K562 (cell line): Measurements from ENCODE around the gene HLF. TPM values are rescaled to one million over a fixed set of nuclear protein-coding genes. Genes with fewer than 3 reads are reported as not detected.
A peak's percentile ranks its signal among the peaks of the same experiment; 100 is the strongest.

ENCODE experiments used
- ATAC-seq: fragments of 200-7000 bp; cut with Tn5 transposase; 3 replicates; pipeline ENCODE4 v1.9.1; 2020; ENCODE audit warnings: moderate library complexity
- BruUV-seq: library from RNA; stranded (reverse); fragments of 400-500 nt; replicated peaks from 2 replicates; lab custom pipeline; 2021; lab: Mats Ljungman, UMichigan
- CTCF ChIA-PET: fragments of 300-600 bp; formaldehyde crosslinking; extraction: SDS; loops from one replicate; lab custom pipeline; 2021; ENCODE audit warnings: low intra/inter-chr PET ratio; lab: Yijun Ruan, JAX
- POLR2A ChIA-PET: fragments of 300-600, 350-650 bp; sonication (Branson Sonifier 250); formaldehyde crosslinking; extraction: SDS; loops from one replicate; lab custom pipeline; 2021; ENCODE audit warnings: antibody characterized with exemption, inconsistent platforms; lab: Yijun Ruan, JAX
- DNase-seq, 4 experiments: peaks; one replicate each; pipeline versions ENCODE4 v3.0.0 to v3.0.0-alpha.2; 2011 to 2018; ENCODE audit warnings: low spot score in 3 of 4, mixed read lengths in 3 of 4; ENCODE audit errors: extremely low read depth in 1 of 4
- FAIRE-seq: peaks from 2 replicates; lab custom pipeline; 2011; peaks lifted over from hg19 to GRCh38; lab: Jason Lieb, UNC
- H2AFZ ChIP-seq: 2 replicates; pipeline ENCODE4 v1.6.0; 2011; ENCODE audit warnings: low read depth, low read length, control low read depth, inconsistent platforms
- H3K27ac ChIP-seq: fragments of 200-600 bp; 3 replicates; pipeline ENCODE4 v1.8.0; 2011; ENCODE audit warnings: low read depth, mild to moderate bottlenecking, control low read depth, inconsistent platforms, low read length, moderate library complexity, mixed read lengths; ENCODE audit errors: extremely low read depth
- H3K27me3 ChIP-seq, 2 experiments: fragments of 300-600 bp in 1 of 2; 2 replicates in 1 of 2; 3 replicates in 1 of 2; pipeline versions ENCODE4 v1.6.0 to v1.8.0; 2011; ENCODE audit warnings: inconsistent platforms in 2 of 2, low read length in 2 of 2, mild to moderate bottlenecking in 1 of 2, mixed read lengths in 1 of 2, moderate library complexity in 1 of 2; ENCODE audit not compliant: control insufficient read depth in 2 of 2, insufficient read depth in 2 of 2
- H3K36me3 ChIP-seq: fragments of 300-600 bp; 3 replicates; pipeline ENCODE4 v1.8.0; 2011; ENCODE audit warnings: mild to moderate bottlenecking, low read length, inconsistent platforms; ENCODE audit not compliant: control insufficient read depth, insufficient read depth
- H3K4me1 ChIP-seq, 2 experiments: fragments of 200-600 bp in 1 of 2; replicated peaks in 1 of 2; 2 replicates in 1 of 2; 3 replicates in 1 of 2; pipeline versions ENCODE4 v1.5.1 to v1.8.0; 2011; ENCODE audit warnings: inconsistent platforms in 2 of 2, low read length in 2 of 2, mild to moderate bottlenecking in 1 of 2, mixed read lengths in 1 of 2, moderate library complexity in 1 of 2; ENCODE audit not compliant: control insufficient read depth in 2 of 2, insufficient read depth in 2 of 2
- H3K4me2 ChIP-seq: 2 replicates; pipeline ENCODE4 v1.6.1; 2011; ENCODE audit warnings: low read length, control low read depth, inconsistent platforms, mixed read lengths; ENCODE audit not compliant: insufficient read depth
- H3K4me3 ChIP-seq: fragments of 200-600 bp; sonication (generic), shearing (Covaris generic); 2 replicates; pipeline ENCODE4 v1.5.1; 2016; ENCODE audit warnings: control low read depth, inconsistent platforms
- H3K79me2 ChIP-seq: fragments of 200-600 bp; 3 replicates; pipeline ENCODE4 v1.8.0; 2011; ENCODE audit warnings: low read length, inconsistent platforms; ENCODE audit not compliant: control insufficient read depth, insufficient read depth
- H3K9ac ChIP-seq, 2 experiments: 2 replicates each; pipeline versions ENCODE4 v1.6.0 to v1.6.1; 2011; ENCODE audit warnings: low read depth in 2 of 2, low read length in 2 of 2, control low read depth in 1 of 2, inconsistent platforms in 1 of 2, mild to moderate bottlenecking in 1 of 2, mixed read lengths in 1 of 2; ENCODE audit not compliant: insufficient read depth in 1 of 2
- H3K9me1 ChIP-seq: one replicate; pipeline ENCODE4 v1.6.0; 2011; ENCODE audit warnings: inconsistent platforms, mild to moderate bottlenecking, low read length, moderate library complexity; ENCODE audit not compliant: control insufficient read depth, insufficient read depth
- H3K9me3 ChIP-seq: replicated peaks from 2 replicates; pipeline ENCODE4 v1.5.1; 2011; ENCODE audit warnings: low read depth, low read length, inconsistent platforms; ENCODE audit not compliant: control insufficient read depth, insufficient read depth
- H4K20me1 ChIP-seq: replicated peaks from 2 replicates; pipeline ENCODE4 v1.6.1; 2011; ENCODE audit warnings: low read length, inconsistent platforms, mixed read lengths; ENCODE audit not compliant: control insufficient read depth, insufficient read depth
- DMBX1 ChIP-seq: fragments of 250-450 bp; sonication (Bioruptor Pico); IDR thresholded peaks from 2 replicates; pipeline ENCODE4 v1.8.0; 2022; ENCODE audit warnings: inconsistent platforms, mild to moderate bottlenecking, moderate library complexity, borderline replicate concordance
- ESRRA ChIP-seq: fragments of 450-650 bp; IDR thresholded peaks from 2 replicates; pipeline ENCODE4 v1.6.1; 2014; ENCODE audit warnings: low read depth, mild to moderate bottlenecking, moderate library complexity, borderline replicate concordance
- OTX1 ChIP-seq: fragments of 450-650 bp; formaldehyde crosslinking; IDR thresholded peaks from 2 replicates; pipeline ENCODE4 v1.4.0; 2022; ENCODE audit warnings: mild to moderate bottlenecking
- RAD21 ChIP-seq, 2 experiments: fragments of 250-450 bp in 1 of 2; fragments of 450-650 bp in 1 of 2; sonication (Bioruptor Pico) in 1 of 2; formaldehyde crosslinking in 1 of 2; IDR thresholded peaks in 1 of 2; conservative IDR thresholded peaks in 1 of 2; 2 replicates each; pipeline versions ENCODE4 v1.4.0 to v1.8.0; 2020 to 2022; ENCODE audit warnings: mild to moderate bottlenecking in 2 of 2, moderate library complexity in 1 of 2
- SAP30 ChIP-seq: fragments of 200-600 bp; sonication (generic); IDR thresholded peaks from 2 replicates; pipeline ENCODE4 v1.6.1; 2012; ENCODE audit warnings: borderline replicate concordance, low read depth, mild to moderate bottlenecking, moderate library complexity, low read length, control low read depth, inconsistent platforms; ENCODE audit not compliant: insufficient read depth, poor library complexity, severe bottlenecking
- STAG1 ChIP-seq: sonication (generic); formaldehyde crosslinking; IDR thresholded peaks from 2 replicates; pipeline ENCODE4 v1.5.0; 2020; ENCODE audit warnings: missing genetic modification reagents, borderline replicate concordance
- WGBS: fragments of 100-300 bp; shearing (Covaris generic); methylation state at CpG from one replicate; pipeline ENCODE4 v1.1.6; 2016; ENCODE audit warnings: low coverage, mixed read lengths; ENCODE audit not compliant: insufficient coverage; ENCODE audit errors: missing lambda C conversion rate; 5-methylcytosine and 5-hydroxymethylcytosine counted together
- in situ Hi-C: fragments of 300-500 bp; cut with MboI; formaldehyde crosslinking; loops from 4 replicates; pipeline ENCODE4 v1.15.0; 2018; ENCODE audit warnings: inconsistent platforms, mixed read lengths
- intact Hi-C: fragments of 100-400 bp; cut with micrococcal nuclease; formaldehyde crosslinking; loops from 2 replicates; pipeline ENCODE4 v1.14.2; 2022
- polyA plus RNA-seq, 8 experiments: library from polyadenylated mRNA; depleted of rRNA in 4 of 8; stranded (reverse) in 5 of 8; unstranded in 3 of 8; fragments of >200 nt; fragmentation: Nextera tagmentation in 2 of 8; fragmentation: Illumina TruSeq in 1 of 8; extraction: Ambion mirVana in 2 of 8; extraction: Trizol in 1 of 8; gene quantifications; 2 replicates each; pipeline versions ENCODE4 v1.2.1 to v1.2.3, GENCODE V29; 2011 to 2014; ENCODE audit warnings: inconsistent platforms in 1 of 8, missing spikeins in 1 of 8
- total RNA-seq, 7 experiments: library from RNA; depleted of rRNA in 6 of 7; stranded (reverse); fragments of >200 nt in 6 of 7; fragmentation: Illumina TruSeq in 2 of 7; extraction: Trizol in 2 of 7; gene quantifications; 2 replicates each; pipeline versions ENCODE4 v1.2.1 to v1.2.3, GENCODE V29; 2011 to 2021; ENCODE audit warnings: low replicate concordance in 1 of 7
- TF ChIP-seq, protein P1 (sequence below), 2 experiments: fragments of 450-650 bp; formaldehyde crosslinking in 1 of 2; IDR thresholded peaks; 2 replicates each; pipeline versions ENCODE4 v1.4.0 to v1.6.1; 2014 to 2020; ENCODE audit warnings: mild to moderate bottlenecking in 2 of 2, borderline replicate concordance in 1 of 2, low read depth in 1 of 2
- TF ChIP-seq, protein P2 (sequence below), 3 experiments: IDR thresholded peaks in 2 of 3; conservative IDR thresholded peaks in 1 of 3; 2 replicates each; pipeline ENCODE4 v1.5.1; 2011 to 2012; ENCODE audit warnings: low read length in 3 of 3, mild to moderate bottlenecking in 3 of 3, control low read depth in 2 of 3, improper control_type of control experiment in 1 of 3, inconsistent platforms in 1 of 3, low read depth in 1 of 3, mixed read lengths in 1 of 3, moderate library complexity in 1 of 3; ENCODE audit not compliant: insufficient read depth in 2 of 3

HLF gene
- total and polyA plus RNA-seq, 9 of the 15 experiments (the other 6 are each of a cell fraction or from before 2014, with no cell fraction given) = 0.03 to 0.24 (median 0.09) TPM

DNA sequence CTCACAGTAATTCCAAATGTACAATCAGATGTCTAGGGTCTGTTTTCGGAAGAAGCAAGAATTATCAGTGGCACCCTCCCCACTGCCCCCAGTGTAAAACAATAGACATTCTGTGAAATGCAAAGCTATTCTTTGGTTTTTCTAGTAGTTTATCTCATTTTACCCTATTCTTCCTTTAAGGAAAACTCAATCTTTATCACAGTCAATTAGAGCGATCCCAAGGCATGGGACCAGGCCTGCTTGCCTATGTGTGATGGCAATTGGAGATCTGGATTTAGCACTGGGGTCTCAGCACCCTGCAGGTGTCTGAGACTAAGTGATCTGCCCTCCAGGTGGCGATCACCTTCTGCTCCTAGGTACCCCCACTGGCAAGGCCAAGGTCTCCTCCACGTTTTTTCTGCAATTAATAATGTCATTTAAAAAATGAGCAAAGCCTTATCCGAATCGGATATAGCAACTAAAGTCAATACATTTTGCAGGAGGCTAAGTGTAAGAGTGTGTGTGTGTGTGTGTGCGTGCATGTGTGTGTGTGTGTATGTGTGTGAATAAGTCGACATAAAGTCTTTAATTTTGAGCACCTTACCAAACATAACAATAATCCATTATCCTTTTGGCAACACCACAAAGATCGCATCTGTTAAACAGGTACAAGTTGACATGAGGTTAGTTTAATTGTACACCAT lies 59.7 kb downstream of the HLF start:
- no peaks in the 10 kb centered on the region for H3K36me3 ChIP-seq
- WGBS = 56% methylated on average over 9 of the region's 9 CpGs
- POLR2A ChIA-PET = no interaction called here
- ATAC-seq = peak; percentile 61; the same call in 2 of the 3 replicates
- no peaks in the 10 kb centered on the region for H4K20me1 ChIP-seq
- BruUV-seq = no TSS peak
- DNase-seq = peak in 1 of 4 experiments; percentile 41
- TF ChIP-seq OTX1 (CRISPR knock-in tag) (no peak), ESRRA (no peak), STAG1 (no peak), SAP30 (no peak), DMBX1 (no peak), RAD21 (CRISPR knock-in tag; conservative IDR thresholded peaks at IDR 0.05 in 1 of 2, IDR thresholded peaks at IDR 0.05 in 1 of 2) (peak; percentile 9 to 67; a peak in 2 of 4 replicates)
- TF ChIP-seq, protein P1, sequence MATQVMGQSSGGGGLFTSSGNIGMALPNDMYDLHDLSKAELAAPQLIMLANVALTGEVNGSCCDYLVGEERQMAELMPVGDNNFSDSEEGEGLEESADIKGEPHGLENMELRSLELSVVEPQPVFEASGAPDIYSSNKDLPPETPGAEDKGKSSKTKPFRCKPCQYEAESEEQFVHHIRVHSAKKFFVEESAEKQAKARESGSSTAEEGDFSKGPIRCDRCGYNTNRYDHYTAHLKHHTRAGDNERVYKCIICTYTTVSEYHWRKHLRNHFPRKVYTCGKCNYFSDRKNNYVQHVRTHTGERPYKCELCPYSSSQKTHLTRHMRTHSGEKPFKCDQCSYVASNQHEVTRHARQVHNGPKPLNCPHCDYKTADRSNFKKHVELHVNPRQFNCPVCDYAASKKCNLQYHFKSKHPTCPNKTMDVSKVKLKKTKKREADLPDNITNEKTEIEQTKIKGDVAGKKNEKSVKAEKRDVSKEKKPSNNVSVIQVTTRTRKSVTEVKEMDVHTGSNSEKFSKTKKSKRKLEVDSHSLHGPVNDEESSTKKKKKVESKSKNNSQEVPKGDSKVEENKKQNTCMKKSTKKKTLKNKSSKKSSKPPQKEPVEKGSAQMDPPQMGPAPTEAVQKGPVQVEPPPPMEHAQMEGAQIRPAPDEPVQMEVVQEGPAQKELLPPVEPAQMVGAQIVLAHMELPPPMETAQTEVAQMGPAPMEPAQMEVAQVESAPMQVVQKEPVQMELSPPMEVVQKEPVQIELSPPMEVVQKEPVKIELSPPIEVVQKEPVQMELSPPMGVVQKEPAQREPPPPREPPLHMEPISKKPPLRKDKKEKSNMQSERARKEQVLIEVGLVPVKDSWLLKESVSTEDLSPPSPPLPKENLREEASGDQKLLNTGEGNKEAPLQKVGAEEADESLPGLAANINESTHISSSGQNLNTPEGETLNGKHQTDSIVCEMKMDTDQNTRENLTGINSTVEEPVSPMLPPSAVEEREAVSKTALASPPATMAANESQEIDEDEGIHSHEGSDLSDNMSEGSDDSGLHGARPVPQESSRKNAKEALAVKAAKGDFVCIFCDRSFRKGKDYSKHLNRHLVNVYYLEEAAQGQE (IDR thresholded peaks at IDR 0.05; ENCODE audit: borderline replicate concordance) = peak; percentile 49; the same call in 1 of the 2 replicates
- TF ChIP-seq, protein P1 (CRISPR knock-in tag; IDR thresholded peaks at IDR 0.05; ENCODE audit: low read depth) = no peak
- TF ChIP-seq, protein P2, sequence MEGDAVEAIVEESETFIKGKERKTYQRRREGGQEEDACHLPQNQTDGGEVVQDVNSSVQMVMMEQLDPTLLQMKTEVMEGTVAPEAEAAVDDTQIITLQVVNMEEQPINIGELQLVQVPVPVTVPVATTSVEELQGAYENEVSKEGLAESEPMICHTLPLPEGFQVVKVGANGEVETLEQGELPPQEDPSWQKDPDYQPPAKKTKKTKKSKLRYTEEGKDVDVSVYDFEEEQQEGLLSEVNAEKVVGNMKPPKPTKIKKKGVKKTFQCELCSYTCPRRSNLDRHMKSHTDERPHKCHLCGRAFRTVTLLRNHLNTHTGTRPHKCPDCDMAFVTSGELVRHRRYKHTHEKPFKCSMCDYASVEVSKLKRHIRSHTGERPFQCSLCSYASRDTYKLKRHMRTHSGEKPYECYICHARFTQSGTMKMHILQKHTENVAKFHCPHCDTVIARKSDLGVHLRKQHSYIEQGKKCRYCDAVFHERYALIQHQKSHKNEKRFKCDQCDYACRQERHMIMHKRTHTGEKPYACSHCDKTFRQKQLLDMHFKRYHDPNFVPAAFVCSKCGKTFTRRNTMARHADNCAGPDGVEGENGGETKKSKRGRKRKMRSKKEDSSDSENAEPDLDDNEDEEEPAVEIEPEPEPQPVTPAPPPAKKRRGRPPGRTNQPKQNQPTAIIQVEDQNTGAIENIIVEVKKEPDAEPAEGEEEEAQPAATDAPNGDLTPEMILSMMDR (IDR thresholded peaks at IDR 0.05 in 2 of 3, conservative IDR thresholded peaks at IDR 0.05 in 1 of 3; ENCODE audit: insufficient read depth in 2 of 3, low read depth in 1 of 3, low read length in 3 of 3) = peak in 2 of 3 experiments; percentile 37 to 40; a peak in 2 of 6 replicates
- TF ChIP-seq, all 486 proteins: peak for 3
- no peaks in the 10 kb centered on the region for H3K9me3 ChIP-seq
- intact Hi-C loops = loop anchor here (2.0 kb wide), 1 partner anchor 24 kb away; no protein-coding TSS in a partner anchor
- H3K27me3 ChIP-seq = no peaks in the 10 kb centered on the region
- peaks cover 4 to 14% of the 10 kb centered on the region in 2 experiments for H3K4me1 ChIP-seq
- no peak overlapping the region for H3K4me3 ChIP-seq
- peak; percentile 54 for FAIRE-seq
- CTCF ChIA-PET = no interaction called here
- H3K79me2 ChIP-seq = no peaks in the 10 kb centered on the region
- H2AFZ ChIP-seq = no peak overlapping the region
- H3K9me1 ChIP-seq = no peaks in the 10 kb centered on the region
- in situ Hi-C loops = no loop called here
- H3K4me2 ChIP-seq = no peak overlapping the region
- H3K27ac ChIP-seq = no peak overlapping the region
- no peak overlapping the region for H3K9ac ChIP-seq
